Parathyroid adenoma (tissue), 2 donors: ENCODE measurements around the gene LHPP.

Experiments used
- H2AFZ ChIP-seq: fragments of 300-600 bp; sonication (generic); one replicate; pipeline ENCODE4 v1.7.0; 2017; ENCODE audit warnings: antibody characterized with exemption, mild to moderate bottlenecking
- H3K27ac ChIP-seq: fragments of 300-600 bp; sonication (generic); one replicate; pipeline ENCODE4 v1.7.0; 2017
- H3K27me3 ChIP-seq: fragments of 300-600 bp; sonication (generic); one replicate; pipeline ENCODE4 v1.7.0; 2017; ENCODE audit warnings: low read length; ENCODE audit not compliant: control insufficient read depth, insufficient read depth
- H3K36me3 ChIP-seq: fragments of 300-600 bp; sonication (generic); one replicate; pipeline ENCODE4 v1.7.0; 2017; ENCODE audit warnings: low read length; ENCODE audit not compliant: control insufficient read depth, insufficient read depth
- H3K4me1 ChIP-seq: fragments of 300-600 bp; sonication (generic); one replicate; pipeline ENCODE4 v1.7.0; 2017; ENCODE audit warnings: control low read depth
- H3K4me2 ChIP-seq: fragments of 300-600 bp; sonication (generic); one replicate; pipeline ENCODE4 v1.7.0; 2017; ENCODE audit warnings: low read length
- H3K4me3 ChIP-seq: fragments of 300-600 bp; sonication (generic); one replicate; pipeline ENCODE4 v1.7.0; 2017; ENCODE audit warnings: low read depth, low read length
- H3K79me2 ChIP-seq: fragments of 300-600 bp; sonication (generic); one replicate; pipeline ENCODE4 v1.7.0; 2017; ENCODE audit warnings: control low read depth
- H3K9ac ChIP-seq: fragments of 300-600 bp; sonication (generic); one replicate; pipeline ENCODE4 v1.7.0; 2017; ENCODE audit warnings: mild to moderate bottlenecking
- H3K9me3 ChIP-seq: fragments of 300-600 bp; sonication (generic); one replicate; pipeline ENCODE4 v1.7.0; 2017; ENCODE audit warnings: low read length; ENCODE audit not compliant: control insufficient read depth
- TF ChIP-seq, protein P1 (sequence below): fragments of 300-600 bp; sonication (generic); IDR thresholded peaks from one replicate; pipeline ENCODE4 v1.7.0; 2017; ENCODE audit warnings: antibody characterized with exemption, mild to moderate bottlenecking
- donor health status: primary hyperparathyroidism.

Gene LHPP

DNA sequence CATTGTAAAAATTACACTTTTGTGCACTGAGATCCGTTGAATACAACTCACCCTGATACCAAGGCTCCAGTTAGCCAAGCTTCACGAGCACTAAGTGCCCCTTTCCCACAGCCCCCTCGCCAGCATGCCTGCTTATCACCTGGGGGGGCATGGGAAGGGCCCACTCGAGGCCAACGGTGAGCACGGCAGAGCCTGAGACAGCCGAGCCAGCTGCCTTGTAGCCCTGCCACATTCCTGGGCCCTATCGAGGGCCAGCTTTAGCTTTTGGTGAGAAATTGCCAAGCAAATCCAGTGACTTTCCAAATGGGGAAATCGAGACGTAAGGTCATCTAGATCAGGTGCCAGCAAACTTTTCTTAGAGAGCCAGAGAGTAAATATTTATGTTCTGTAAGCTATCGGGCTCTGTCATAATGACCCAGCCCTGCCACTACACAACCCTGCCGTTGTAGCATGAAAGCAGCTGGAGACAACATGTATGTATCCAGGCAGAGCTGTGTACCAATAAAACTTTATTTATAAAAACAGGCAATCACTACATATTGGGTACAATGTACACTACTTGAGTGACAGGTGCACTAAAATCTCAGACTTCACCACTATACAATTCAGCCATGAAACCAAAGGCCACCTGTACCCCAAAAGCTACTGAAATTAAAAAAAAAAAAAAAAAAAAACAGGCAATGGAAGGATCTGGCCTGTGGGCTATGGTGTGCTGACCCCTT, 198.9 kb downstream of the LHPP start:
- H2AFZ ChIP-seq, result no peak overlapping the region
- no peaks in the 10 kb centered on the region for H3K9me3 ChIP-seq
- H3K36me3 ChIP-seq, result no peaks in the 10 kb centered on the region
- H3K79me2 ChIP-seq, result peaks cover 61% of the 10 kb centered on the region
- no peaks in the 10 kb centered on the region for H3K27me3 ChIP-seq
- TF ChIP-seq, protein P1, sequence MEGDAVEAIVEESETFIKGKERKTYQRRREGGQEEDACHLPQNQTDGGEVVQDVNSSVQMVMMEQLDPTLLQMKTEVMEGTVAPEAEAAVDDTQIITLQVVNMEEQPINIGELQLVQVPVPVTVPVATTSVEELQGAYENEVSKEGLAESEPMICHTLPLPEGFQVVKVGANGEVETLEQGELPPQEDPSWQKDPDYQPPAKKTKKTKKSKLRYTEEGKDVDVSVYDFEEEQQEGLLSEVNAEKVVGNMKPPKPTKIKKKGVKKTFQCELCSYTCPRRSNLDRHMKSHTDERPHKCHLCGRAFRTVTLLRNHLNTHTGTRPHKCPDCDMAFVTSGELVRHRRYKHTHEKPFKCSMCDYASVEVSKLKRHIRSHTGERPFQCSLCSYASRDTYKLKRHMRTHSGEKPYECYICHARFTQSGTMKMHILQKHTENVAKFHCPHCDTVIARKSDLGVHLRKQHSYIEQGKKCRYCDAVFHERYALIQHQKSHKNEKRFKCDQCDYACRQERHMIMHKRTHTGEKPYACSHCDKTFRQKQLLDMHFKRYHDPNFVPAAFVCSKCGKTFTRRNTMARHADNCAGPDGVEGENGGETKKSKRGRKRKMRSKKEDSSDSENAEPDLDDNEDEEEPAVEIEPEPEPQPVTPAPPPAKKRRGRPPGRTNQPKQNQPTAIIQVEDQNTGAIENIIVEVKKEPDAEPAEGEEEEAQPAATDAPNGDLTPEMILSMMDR, result no peak
- H3K4me3 ChIP-seq, result no peak overlapping the region
- no peak overlapping the region for H3K27ac ChIP-seq
- H3K9ac ChIP-seq, result no peak overlapping the region
- H3K4me2 ChIP-seq, result no peak overlapping the region
- peaks cover 11% of the 10 kb centered on the region for H3K4me1 ChIP-seq

DNA sequence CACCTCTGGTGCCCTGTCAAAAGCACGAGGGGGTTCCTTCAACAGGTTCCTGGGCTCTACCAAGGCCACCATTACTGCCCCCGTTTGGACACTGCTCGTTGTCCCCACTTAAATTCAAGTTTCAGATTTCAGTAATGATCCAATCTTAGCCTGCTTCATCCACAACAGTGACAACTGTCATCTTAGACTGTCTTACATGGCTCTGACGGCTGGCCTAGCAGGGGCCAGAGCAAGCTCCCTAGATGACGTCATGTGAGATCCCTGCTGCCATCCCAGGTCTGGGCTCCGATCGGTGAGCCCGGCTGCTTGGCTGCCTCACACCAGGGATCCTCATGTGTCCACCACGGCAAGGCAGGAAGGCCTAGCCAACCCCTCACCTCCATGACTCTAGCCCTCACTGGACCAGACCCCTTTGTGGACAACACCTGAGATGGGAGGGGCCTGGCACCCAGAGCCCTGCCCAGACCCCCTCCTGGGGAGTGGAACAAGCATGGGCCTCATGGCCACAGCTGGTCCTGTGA, 200.1 kb downstream of the LHPP start:
- Histone ChIP-seq H3K9me3 (no peaks in the 10 kb centered on the region), H3K79me2 (peaks cover 62% of the 10 kb centered on the region), H3K4me1 (peaks cover 18% of the 10 kb centered on the region), H3K9ac (no peak overlapping the region), H3K4me2 (no peak overlapping the region), H3K27me3 (no peaks in the 10 kb centered on the region), H3K36me3 (no peaks in the 10 kb centered on the region), H3K27ac (no peak overlapping the region), H3K4me3 (no peak overlapping the region), H2AFZ (no peak overlapping the region)
- TF ChIP-seq, protein P1, result no peak

DNA sequence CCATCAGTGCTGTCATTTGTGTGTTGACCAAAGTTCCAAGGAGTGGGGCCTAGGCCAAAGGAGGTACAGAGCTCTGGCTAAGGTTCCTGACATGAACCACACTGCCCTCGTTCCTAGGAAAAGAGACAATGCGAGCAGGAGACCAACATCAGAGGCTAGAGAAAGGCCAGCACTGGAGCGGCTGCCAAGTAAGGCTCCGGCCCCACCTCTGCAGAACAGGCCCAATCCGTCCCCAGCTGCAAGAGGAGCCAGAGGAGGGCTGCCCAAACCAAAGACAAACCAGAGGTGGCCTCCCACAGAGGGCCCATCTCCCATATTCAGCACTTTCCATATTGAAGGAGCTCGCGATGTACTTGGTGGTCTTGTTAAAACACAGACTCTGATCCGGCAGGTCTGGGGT, 201.6 kb downstream of the LHPP start:
- Histone ChIP-seq H3K27ac (no peak overlapping the region), H3K4me1 (peaks cover 21% of the 10 kb centered on the region), H3K9ac (no peak overlapping the region), H3K4me2 (no peak overlapping the region), H3K9me3 (no peaks in the 10 kb centered on the region), H2AFZ (no peak overlapping the region), H3K36me3 (no peaks in the 10 kb centered on the region), H3K4me3 (no peak overlapping the region), H3K79me2 (peaks cover 70% of the 10 kb centered on the region), H3K27me3 (no peaks in the 10 kb centered on the region)
- TF ChIP-seq, protein P1, result no peak
